Measurements from ENCODE around the gene SHOX. TPM values are rescaled to one million over a fixed set of nuclear protein-coding genes. Genes with fewer than 3 reads are reported as not detected.

Gene SHOX
- total RNA-seq, 1 donor from 2014 or later: not detected

DNA sequence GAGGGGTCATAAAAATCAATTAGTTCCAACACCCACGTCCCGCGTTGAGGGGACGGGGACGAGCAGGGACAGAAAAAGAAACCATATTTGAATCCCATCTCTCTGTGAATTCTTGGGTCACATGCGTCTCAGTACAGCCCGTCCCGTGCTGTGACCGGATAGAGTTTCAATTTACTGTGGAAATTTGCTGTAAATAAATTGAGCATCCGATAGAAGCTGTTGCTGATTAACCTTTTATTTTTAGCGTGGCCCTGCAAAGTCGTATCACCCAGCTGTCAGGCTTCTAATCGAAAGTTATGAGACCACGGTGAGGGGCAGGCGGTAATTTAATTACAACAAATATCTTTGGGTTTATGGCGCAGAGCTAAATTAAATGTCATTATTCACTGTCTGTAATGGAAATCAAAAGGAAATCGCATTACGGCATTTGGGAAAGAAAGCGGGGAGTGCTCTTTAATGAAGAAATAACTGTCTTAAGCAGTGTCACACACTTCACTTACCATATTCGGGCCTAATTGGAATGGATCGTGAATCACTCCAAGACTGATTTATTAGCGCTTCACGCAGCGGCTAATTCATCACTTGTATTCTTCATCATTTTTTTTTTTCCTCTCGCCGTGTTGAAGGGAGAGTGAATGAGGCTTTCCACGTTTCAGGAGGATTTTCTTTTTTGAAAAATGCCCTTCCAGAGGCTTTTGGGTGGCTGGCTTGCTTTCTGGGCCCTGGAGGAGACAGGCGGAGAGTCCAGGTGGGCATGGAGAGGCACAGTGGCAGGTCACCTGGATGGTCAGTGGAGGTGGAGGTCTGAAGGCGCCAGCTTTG, 7.3 kb downstream of the SHOX start:
- Histone ChIP-seq H3K79me2 (ENCODE audit: low read depth) (no peaks in the 10 kb centered on the region), H3K27ac (no peak overlapping the region), H3K27me3 (peaks cover 99% of the 10 kb centered on the region), H3K9me3 (ENCODE audit: low read depth) (no peaks in the 10 kb centered on the region), H3K9ac (no peak overlapping the region), H3K4me3 (no peak overlapping the region), H3K4me1 (no peaks in the 10 kb centered on the region), H3K36me3 (no peaks in the 10 kb centered on the region), H2AFZ (replicated peaks) (no peak overlapping the region), H3K4me2 (no peak overlapping the region), H4K20me1 (ENCODE audit: low read depth) (peaks cover 80% of the 10 kb centered on the region), H3F3A (ENCODE audit: low read depth) (peaks cover 7% of the 10 kb centered on the region)
- peaks cover 2% of the 10 kb centered on the region for H3K9me3 Mint-ChIP-seq
- no peak overlapping the region for H3K27ac Mint-ChIP-seq
- H3K4me3 Mint-ChIP-seq: no peak overlapping the region
- DNase-seq (ENCODE audit: low spot score): peak; percentile 23
- peaks cover 74% of the 10 kb centered on the region for H3K27me3 Mint-ChIP-seq (ENCODE audit: insufficient read depth, low read depth)
- peaks cover 9% of the 10 kb centered on the region for H3K4me1 Mint-ChIP-seq
- no peaks in the 10 kb centered on the region for H3K36me3 Mint-ChIP-seq
- TF ChIP-seq EZH2phosphoT487 (IDR thresholded peaks at IDR 0.05) (peak; percentile 76), EZH2 (IDR thresholded peaks at IDR 0.05) (peak; percentile 97), CTCF (IDR thresholded peaks at IDR 0.05) (no peak)

- DNase-seq (ENCODE audit: low spot score): peak; percentile 52
- Histone ChIP-seq H3K79me2 (ENCODE audit: low read depth) (no peaks in the 10 kb centered on the region), H3K9ac (no peak overlapping the region), H3K27me3 (peaks cover 99% of the 10 kb centered on the region), H3K4me3 (no peak overlapping the region), H3K9me3 (ENCODE audit: low read depth) (no peaks in the 10 kb centered on the region), H3K4me1 (no peaks in the 10 kb centered on the region), H2AFZ (replicated peaks) (no peak overlapping the region), H3K27ac (no peak overlapping the region), H3K36me3 (no peaks in the 10 kb centered on the region), H3F3A (ENCODE audit: low read depth) (peaks cover 6% of the 10 kb centered on the region), H3K4me2 (no peak overlapping the region), H4K20me1 (ENCODE audit: low read depth) (peaks cover 75% of the 10 kb centered on the region)
- Mint-ChIP-seq H3K27me3 (ENCODE audit: insufficient read depth, low read depth) (peaks cover 72% of the 10 kb centered on the region), H3K27ac (no peak overlapping the region), H3K4me1 (peaks cover 9% of the 10 kb centered on the region), H3K9me3 (peaks cover 2% of the 10 kb centered on the region), H3K4me3 (peak overlapping the region; percentile 15), H3K36me3 (no peaks in the 10 kb centered on the region)
- TF ChIP-seq EZH2phosphoT487 (IDR thresholded peaks at IDR 0.05) (peak; percentile 17), EZH2 (IDR thresholded peaks at IDR 0.05) (no peak), CTCF (IDR thresholded peaks at IDR 0.05) (no peak)
These were observed 8.0 kb downstream of the SHOX start for GRCh38 chrX:638482-639131.

GRCh38 chrX:639151-639550, 8.6 kb downstream of the SHOX start:
- Mint-ChIP-seq H3K9me3 (peaks cover 2% of the 10 kb centered on the region), H3K36me3 (no peaks in the 10 kb centered on the region), H3K27ac (no peak overlapping the region), H3K4me1 (peaks cover 9% of the 10 kb centered on the region), H3K27me3 (ENCODE audit: insufficient read depth, low read depth) (peaks cover 68% of the 10 kb centered on the region), H3K4me3 (peak overlapping the region; percentile 15)
- no peak for TF ChIP-seq EZH2 (IDR thresholded peaks at IDR 0.05)
- no peak for TF ChIP-seq CTCF (IDR thresholded peaks at IDR 0.05)
- TF ChIP-seq EZH2phosphoT487 (IDR thresholded peaks at IDR 0.05): no peak
- peak; percentile 16 for DNase-seq (ENCODE audit: low spot score)
- Histone ChIP-seq H3K9ac (no peak overlapping the region), H3K79me2 (ENCODE audit: low read depth) (no peaks in the 10 kb centered on the region), H3K27ac (no peak overlapping the region), H3K4me2 (no peak overlapping the region), H3K9me3 (ENCODE audit: low read depth) (no peaks in the 10 kb centered on the region), H4K20me1 (ENCODE audit: low read depth) (peaks cover 73% of the 10 kb centered on the region), H2AFZ (replicated peaks) (no peak overlapping the region), H3K27me3 (peaks cover 99% of the 10 kb centered on the region), H3K4me3 (no peak overlapping the region), H3K36me3 (no peaks in the 10 kb centered on the region), H3K4me1 (peaks cover 2% of the 10 kb centered on the region), H3F3A (ENCODE audit: low read depth) (peaks cover 4% of the 10 kb centered on the region)

All from neural progenitor cell (in vitro differentiated cells).